Tibial nerve (tissue), 4 donors: ENCODE results near the gene ZBTB7C.

Experiments used
- CTCF ChIP-seq, 5 experiments: fragments of 200-600 bp in 3 of 5; fragments of 450-650 bp in 2 of 5; sonication (generic) in 3 of 5; IDR thresholded peaks; one replicate each; pipeline ENCODE4 v1.5.1; 2016 to 2019; ENCODE audit warnings: antibody characterized with exemption in 5 of 5, mild to moderate bottlenecking in 3 of 5, moderate library complexity in 2 of 5
- EP300 ChIP-seq, 2 donors: sonication (generic); formaldehyde crosslinking; IDR thresholded peaks; one replicate each; pipeline ENCODE4 v1.6.1; 2017; ENCODE audit warnings: antibody characterized with exemption in 2 of 2, mild to moderate bottlenecking in 1 of 2

GRCh38 chr18:48419277-48420022 is 10.3 kb upstream of the ZBTB7C start:
- TF ChIP-seq CTCF (IDR thresholded peaks at IDR 0.05) (no peak), EP300 (IDR thresholded peaks at IDR 0.05) (no peak)
